GM23338 (cell line): ENCODE results near the gene CARD9. TPM values are rescaled to one million over a fixed set of nuclear protein-coding genes. Genes with fewer than 3 reads are reported as not detected.

Source experiments
- ATAC-seq: fragments of 200-7000 bp; cut with Tn5 transposase; 3 replicates; pipeline ENCODE4 v1.9.1; 2020
- DNase-seq: peaks from one replicate; pipeline ENCODE4 v3.0.0-alpha.2; 2015; ENCODE audit warnings: low spot score
- H2AFZ ChIP-seq: fragments of 200-600 bp; sonication (generic); 2 replicates; pipeline ENCODE4 v1.8.0; 2016; ENCODE audit warnings: antibody characterized with exemption, mild to moderate bottlenecking, moderate library complexity
- H3F3A ChIP-seq: fragments of 200-600 bp; sonication (generic); replicated peaks from 2 replicates; pipeline ENCODE4 v1.8.0; 2017; ENCODE audit warnings: antibody characterized with exemption, mixed run types, low read depth
- H3K27ac ChIP-seq: fragments of 200-600 bp; sonication (generic); 2 replicates; pipeline ENCODE4 v1.6.1; 2016; ENCODE audit warnings: low read depth
- H3K27me3 ChIP-seq: fragments of 200-600 bp; sonication (generic); 2 replicates; pipeline ENCODE4 v1.8.0; 2016; ENCODE audit warnings: mild to moderate bottlenecking, mixed run types, moderate library complexity; ENCODE audit not compliant: insufficient read depth
- H3K36me3 ChIP-seq: fragments of 200-600 bp; sonication (generic); 2 replicates; pipeline ENCODE4 v1.8.0; 2016; ENCODE audit warnings: mild to moderate bottlenecking; ENCODE audit not compliant: insufficient read depth
- H3K4me1 ChIP-seq: fragments of 200-600 bp; sonication (generic); 2 replicates; pipeline ENCODE4 v1.8.0; 2016; ENCODE audit warnings: mild to moderate bottlenecking, moderate library complexity; ENCODE audit not compliant: insufficient read depth
- H3K4me2 ChIP-seq: fragments of 200-600 bp; sonication (generic); 2 replicates; pipeline ENCODE4 v1.7.1; 2017; ENCODE audit warnings: mixed run types
- H3K4me3 ChIP-seq: fragments of 200-600 bp; sonication (generic); 2 replicates; pipeline ENCODE4 v1.6.1; 2016; ENCODE audit warnings: mixed run types
- H3K79me2 ChIP-seq: fragments of 200-600 bp; sonication (generic); replicated peaks from 2 replicates; pipeline ENCODE4 v1.8.0; 2017; ENCODE audit warnings: mild to moderate bottlenecking; ENCODE audit not compliant: insufficient read depth
- H3K9me2 ChIP-seq: fragments of 200-600 bp; sonication (generic); 2 replicates; pipeline ENCODE4 v1.8.0; 2017; ENCODE audit not compliant: insufficient read depth
- H4K20me1 ChIP-seq: fragments of 200-600 bp; sonication (generic); replicated peaks from 2 replicates; pipeline ENCODE4 v1.8.0; 2017; ENCODE audit warnings: mild to moderate bottlenecking; ENCODE audit not compliant: insufficient read depth
- H3K27ac Mint-ChIP-seq: 2 replicates; pipeline ENCODE4 v1.8.0; 2020; ENCODE audit warnings: inconsistent platforms, mild to moderate bottlenecking, moderate library complexity, mixed read lengths
- H3K27me3 Mint-ChIP-seq: 3 replicates; pipeline ENCODE4 v1.8.0; 2022; ENCODE audit warnings: low read depth, mild to moderate bottlenecking, moderate library complexity, mixed read lengths, inconsistent platforms; ENCODE audit not compliant: insufficient read depth, poor library complexity
- H3K36me3 Mint-ChIP-seq: 3 replicates; pipeline ENCODE4 v1.8.0; 2021; ENCODE audit warnings: low read depth, mild to moderate bottlenecking, inconsistent platforms, moderate library complexity, mixed read lengths
- H3K4me1 Mint-ChIP-seq: 3 replicates; pipeline ENCODE4 v1.8.0; 2020; ENCODE audit warnings: mild to moderate bottlenecking, inconsistent platforms, mixed read lengths
- H3K4me3 Mint-ChIP-seq: 3 replicates; pipeline ENCODE4 v1.8.0; 2021; ENCODE audit warnings: moderate library complexity, mild to moderate bottlenecking, inconsistent platforms, mixed read lengths
- H3K9me3 Mint-ChIP-seq: 3 replicates; pipeline ENCODE4 v1.8.0; 2020; ENCODE audit warnings: moderate library complexity, mild to moderate bottlenecking, inconsistent platforms, mixed read lengths
- EZH2 ChIP-seq: fragments of 200-600 bp; sonication (generic); IDR thresholded peaks from one replicate; pipeline ENCODE4 v1.8.0; 2017; ENCODE audit warnings: antibody characterized with exemption, mild to moderate bottlenecking, low read depth; ENCODE audit not compliant: unreplicated experiment
- EZH2phosphoT487 ChIP-seq: fragments of 200-600 bp; sonication (generic); IDR thresholded peaks from one replicate; pipeline ENCODE4 v1.8.1; 2018; ENCODE audit warnings: antibody characterized with exemption; ENCODE audit not compliant: unreplicated experiment
- NANOG ChIP-seq: IDR thresholded peaks from 2 replicates; pipeline ENCODE4 v1.6.1; 2016; ENCODE audit warnings: antibody characterized with exemption, borderline replicate concordance
- STAT1 ChIP-seq: IDR thresholded peaks from one replicate; pipeline ENCODE4 v1.6.1; 2016; ENCODE audit warnings: antibody characterized with exemption; ENCODE audit not compliant: unreplicated experiment
- polyA plus RNA-seq: library from polyadenylated mRNA; unstranded; fragments of >200 nt; fragmentation: Nextera tagmentation; extraction: Ambion mirVana; gene quantifications from 2 replicates; pipeline ENCODE4 v1.2.1, GENCODE V29; 2016
- total RNA-seq: library from RNA; depleted of rRNA; stranded (reverse); fragments of >200 nt; shearing (Covaris generic); gene quantifications from 2 replicates; pipeline ENCODE4 v1.2.3, GENCODE V29; 2014
- TF ChIP-seq, protein P1 (sequence below): fragments of 250-450 bp; sonication (Bioruptor Pico); IDR thresholded peaks from 2 replicates; pipeline ENCODE4 v1.5.0; 2020; ENCODE audit warnings: mild to moderate bottlenecking, moderate library complexity
- TF ChIP-seq, protein P2 (sequence below): IDR thresholded peaks from one replicate; pipeline ENCODE4 v1.6.1; 2018; ENCODE audit warnings: antibody characterized with exemption; ENCODE audit not compliant: unreplicated experiment

Gene CARD9
- total and polyA plus RNA-seq, 2 experiments from 2014 or later: 0.49 to 0.63 TPM

DNA sequence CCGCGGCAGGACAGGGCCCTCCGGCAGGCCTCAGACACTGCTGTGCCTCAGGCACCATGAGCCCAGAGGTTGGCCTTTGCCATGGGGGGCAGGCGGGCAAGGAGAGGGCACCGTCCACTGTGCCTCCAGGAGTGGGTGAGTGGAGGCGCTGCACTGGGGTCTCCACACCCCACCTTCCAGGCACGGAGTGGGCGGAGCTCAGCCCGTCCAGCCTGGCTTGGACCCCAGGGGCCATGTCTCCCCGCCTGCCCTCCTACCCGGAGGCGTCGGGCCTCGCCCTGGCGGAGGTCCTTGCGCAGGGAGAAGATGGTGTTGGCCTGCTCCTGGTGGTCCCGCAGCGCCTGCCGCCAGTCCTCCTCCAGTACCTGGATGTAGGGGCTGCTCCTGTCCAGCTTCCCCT lies 3.4 kb downstream of the CARD9 start (continued):
- TF ChIP-seq, protein P1, sequence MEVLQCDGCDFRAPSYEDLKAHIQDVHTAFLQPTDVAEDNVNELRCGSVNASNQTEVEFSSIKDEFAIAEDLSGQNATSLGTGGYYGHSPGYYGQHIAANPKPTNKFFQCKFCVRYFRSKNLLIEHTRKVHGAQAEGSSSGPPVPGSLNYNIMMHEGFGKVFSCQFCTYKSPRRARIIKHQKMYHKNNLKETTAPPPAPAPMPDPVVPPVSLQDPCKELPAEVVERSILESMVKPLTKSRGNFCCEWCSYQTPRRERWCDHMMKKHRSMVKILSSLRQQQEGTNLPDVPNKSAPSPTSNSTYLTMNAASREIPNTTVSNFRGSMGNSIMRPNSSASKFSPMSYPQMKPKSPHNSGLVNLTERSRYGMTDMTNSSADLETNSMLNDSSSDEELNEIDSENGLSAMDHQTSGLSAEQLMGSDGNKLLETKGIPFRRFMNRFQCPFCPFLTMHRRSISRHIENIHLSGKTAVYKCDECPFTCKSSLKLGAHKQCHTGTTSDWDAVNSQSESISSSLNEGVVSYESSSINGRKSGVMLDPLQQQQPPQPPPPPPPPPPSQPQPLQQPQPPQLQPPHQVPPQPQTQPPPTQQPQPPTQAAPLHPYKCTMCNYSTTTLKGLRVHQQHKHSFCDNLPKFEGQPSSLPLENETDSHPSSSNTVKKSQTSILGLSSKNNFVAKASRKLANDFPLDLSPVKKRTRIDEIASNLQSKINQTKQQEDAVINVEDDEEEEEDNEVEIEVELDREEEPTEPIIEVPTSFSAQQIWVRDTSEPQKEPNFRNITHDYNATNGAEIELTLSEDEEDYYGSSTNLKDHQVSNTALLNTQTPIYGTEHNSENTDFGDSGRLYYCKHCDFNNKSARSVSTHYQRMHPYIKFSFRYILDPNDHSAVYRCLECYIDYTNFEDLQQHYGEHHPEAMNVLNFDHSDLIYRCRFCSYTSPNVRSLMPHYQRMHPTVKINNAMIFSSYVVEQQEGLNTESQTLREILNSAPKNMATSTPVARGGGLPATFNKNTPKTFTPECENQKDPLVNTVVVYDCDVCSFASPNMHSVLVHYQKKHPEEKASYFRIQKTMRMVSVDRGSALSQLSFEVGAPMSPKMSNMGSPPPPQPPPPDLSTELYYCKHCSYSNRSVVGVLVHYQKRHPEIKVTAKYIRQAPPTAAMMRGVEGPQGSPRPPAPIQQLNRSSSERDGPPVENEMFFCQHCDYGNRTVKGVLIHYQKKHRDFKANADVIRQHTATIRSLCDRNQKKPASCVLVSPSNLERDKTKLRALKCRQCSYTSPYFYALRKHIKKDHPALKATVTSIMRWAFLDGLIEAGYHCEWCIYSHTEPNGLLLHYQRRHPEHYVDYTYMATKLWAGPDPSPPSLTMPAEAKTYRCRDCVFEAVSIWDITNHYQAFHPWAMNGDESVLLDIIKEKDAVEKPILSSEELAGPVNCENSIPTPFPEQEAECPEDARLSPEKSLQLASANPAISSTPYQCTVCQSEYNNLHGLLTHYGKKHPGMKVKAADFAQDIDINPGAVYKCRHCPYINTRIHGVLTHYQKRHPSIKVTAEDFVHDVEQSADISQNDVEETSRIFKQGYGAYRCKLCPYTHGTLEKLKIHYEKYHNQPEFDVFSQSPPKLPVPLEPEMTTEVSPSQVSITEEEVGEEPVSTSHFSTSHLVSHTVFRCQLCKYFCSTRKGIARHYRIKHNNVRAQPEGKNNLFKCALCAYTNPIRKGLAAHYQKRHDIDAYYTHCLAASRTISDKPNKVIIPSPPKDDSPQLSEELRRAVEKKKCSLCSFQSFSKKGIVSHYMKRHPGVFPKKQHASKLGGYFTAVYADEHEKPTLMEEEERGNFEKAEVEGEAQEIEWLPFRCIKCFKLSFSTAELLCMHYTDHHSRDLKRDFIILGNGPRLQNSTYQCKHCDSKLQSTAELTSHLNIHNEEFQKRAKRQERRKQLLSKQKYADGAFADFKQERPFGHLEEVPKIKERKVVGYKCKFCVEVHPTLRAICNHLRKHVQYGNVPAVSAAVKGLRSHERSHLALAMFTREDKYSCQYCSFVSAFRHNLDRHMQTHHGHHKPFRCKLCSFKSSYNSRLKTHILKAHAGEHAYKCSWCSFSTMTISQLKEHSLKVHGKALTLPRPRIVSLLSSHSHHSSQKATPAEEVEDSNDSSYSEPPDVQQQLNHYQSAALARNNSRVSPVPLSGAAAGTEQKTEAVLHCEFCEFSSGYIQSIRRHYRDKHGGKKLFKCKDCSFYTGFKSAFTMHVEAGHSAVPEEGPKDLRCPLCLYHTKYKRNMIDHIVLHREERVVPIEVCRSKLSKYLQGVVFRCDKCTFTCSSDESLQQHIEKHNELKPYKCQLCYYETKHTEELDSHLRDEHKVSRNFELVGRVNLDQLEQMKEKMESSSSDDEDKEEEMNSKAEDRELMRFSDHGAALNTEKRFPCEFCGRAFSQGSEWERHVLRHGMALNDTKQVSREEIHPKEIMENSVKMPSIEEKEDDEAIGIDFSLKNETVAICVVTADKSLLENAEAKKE (CRISPR knock-in tag): no peak
- no peak for TF ChIP-seq EZH2
- TF ChIP-seq, protein P2, sequence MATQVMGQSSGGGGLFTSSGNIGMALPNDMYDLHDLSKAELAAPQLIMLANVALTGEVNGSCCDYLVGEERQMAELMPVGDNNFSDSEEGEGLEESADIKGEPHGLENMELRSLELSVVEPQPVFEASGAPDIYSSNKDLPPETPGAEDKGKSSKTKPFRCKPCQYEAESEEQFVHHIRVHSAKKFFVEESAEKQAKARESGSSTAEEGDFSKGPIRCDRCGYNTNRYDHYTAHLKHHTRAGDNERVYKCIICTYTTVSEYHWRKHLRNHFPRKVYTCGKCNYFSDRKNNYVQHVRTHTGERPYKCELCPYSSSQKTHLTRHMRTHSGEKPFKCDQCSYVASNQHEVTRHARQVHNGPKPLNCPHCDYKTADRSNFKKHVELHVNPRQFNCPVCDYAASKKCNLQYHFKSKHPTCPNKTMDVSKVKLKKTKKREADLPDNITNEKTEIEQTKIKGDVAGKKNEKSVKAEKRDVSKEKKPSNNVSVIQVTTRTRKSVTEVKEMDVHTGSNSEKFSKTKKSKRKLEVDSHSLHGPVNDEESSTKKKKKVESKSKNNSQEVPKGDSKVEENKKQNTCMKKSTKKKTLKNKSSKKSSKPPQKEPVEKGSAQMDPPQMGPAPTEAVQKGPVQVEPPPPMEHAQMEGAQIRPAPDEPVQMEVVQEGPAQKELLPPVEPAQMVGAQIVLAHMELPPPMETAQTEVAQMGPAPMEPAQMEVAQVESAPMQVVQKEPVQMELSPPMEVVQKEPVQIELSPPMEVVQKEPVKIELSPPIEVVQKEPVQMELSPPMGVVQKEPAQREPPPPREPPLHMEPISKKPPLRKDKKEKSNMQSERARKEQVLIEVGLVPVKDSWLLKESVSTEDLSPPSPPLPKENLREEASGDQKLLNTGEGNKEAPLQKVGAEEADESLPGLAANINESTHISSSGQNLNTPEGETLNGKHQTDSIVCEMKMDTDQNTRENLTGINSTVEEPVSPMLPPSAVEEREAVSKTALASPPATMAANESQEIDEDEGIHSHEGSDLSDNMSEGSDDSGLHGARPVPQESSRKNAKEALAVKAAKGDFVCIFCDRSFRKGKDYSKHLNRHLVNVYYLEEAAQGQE: no peak

DNA sequence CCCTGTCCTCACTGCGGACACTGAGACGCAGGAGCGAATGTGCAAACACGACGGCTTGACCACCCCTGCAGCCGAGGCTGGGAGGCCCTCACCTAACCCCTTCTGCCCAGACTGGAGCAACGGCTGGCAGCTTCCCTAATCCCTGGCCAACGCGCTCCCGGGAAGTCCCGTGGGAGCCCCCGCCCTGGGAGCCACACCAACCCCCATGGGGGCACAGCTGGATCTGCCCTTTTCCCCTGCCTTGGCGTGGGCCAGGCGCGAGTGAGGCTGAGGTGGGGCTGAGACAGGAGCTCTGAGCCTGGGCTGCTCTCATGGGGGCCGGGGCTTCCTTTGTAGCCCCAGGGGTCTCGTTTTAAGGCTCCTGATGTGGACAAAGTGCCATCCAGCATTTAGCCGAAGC lies 5.3 kb downstream of the CARD9 start:
- H4K20me1 ChIP-seq: no peaks in the 10 kb centered on the region
- no peak for DNase-seq
- no peak for ATAC-seq
- H3K4me3 Mint-ChIP-seq: no peak overlapping the region
- H3K27ac ChIP-seq: no peak overlapping the region
- H3K27ac Mint-ChIP-seq: no peak overlapping the region
- H3K27me3 ChIP-seq: no peaks in the 10 kb centered on the region
- no peaks in the 10 kb centered on the region for H3K9me2 ChIP-seq
- H3K27me3 Mint-ChIP-seq: peaks cover 16% of the 10 kb centered on the region
- H3K36me3 Mint-ChIP-seq: no peaks in the 10 kb centered on the region
- H3K4me2 ChIP-seq: no peak overlapping the region
- H3K9me3 Mint-ChIP-seq: no peaks in the 10 kb centered on the region
- no peak overlapping the region for H3K4me3 ChIP-seq
- H3K79me2 ChIP-seq: no peaks in the 10 kb centered on the region
- no peaks in the 10 kb centered on the region for H3K36me3 ChIP-seq
- no peak overlapping the region for H2AFZ ChIP-seq
- H3K4me1 Mint-ChIP-seq: peaks cover 3% of the 10 kb centered on the region; the same call in 1 of the 3 replicates
- no peaks in the 10 kb centered on the region; the same call in 1 of the 2 replicates for H3K4me1 ChIP-seq
- no peaks in the 10 kb centered on the region for H3F3A ChIP-seq
- TF ChIP-seq STAT1 (no peak), EZH2phosphoT487 (no peak), NANOG (no peak)
- TF ChIP-seq, protein P1 (CRISPR knock-in tag): no peak
